Lower leg skin (tissue), 3 donors: ENCODE measurements around the gene ERMP1.

Experiments used
- CTCF ChIP-seq, 3 donors: fragments of 450-650 bp; IDR thresholded peaks; one replicate each; pipeline ENCODE4 v1.5.1; 2016; ENCODE audit warnings: antibody characterized with exemption in 3 of 3, mild to moderate bottlenecking in 3 of 3, moderate library complexity in 2 of 3
- POLR2A ChIP-seq, 2 donors: fragments of 450-650 bp; IDR thresholded peaks; one replicate each; pipeline ENCODE4 v1.6.1; 2016 to 2017; ENCODE audit warnings: antibody characterized with exemption in 2 of 2, mild to moderate bottlenecking in 1 of 2, moderate library complexity in 1 of 2

GRCh38 chr9:5819174-5819573 is 13.7 kb downstream of the ERMP1 start:
- no peak for TF ChIP-seq CTCF (IDR thresholded peaks at IDR 0.05)
- no peak for TF ChIP-seq POLR2A (IDR thresholded peaks at IDR 0.05)
